Naive thymus-derived CD4-positive, alpha-beta T cell (primary cell): Measurements from ENCODE around the gene LHX3. TPM values are rescaled to one million over a fixed set of nuclear protein-coding genes. Genes with fewer than 3 reads are reported as not detected.
A peak's percentile ranks its signal among the peaks of the same experiment; 100 is the strongest.

Experiments
- ATAC-seq: fragments of 150-1000 bp; cut with Tn5 transposase; 2 replicates; pipeline ENCODE4 v1.10.0; 2021; ENCODE audit warnings: mild to moderate bottlenecking, moderate library complexity
- CTCF ChIA-PET: fragments of 350-600 bp; sonication (Branson Sonifier 250); formaldehyde crosslinking; loops from one replicate; lab custom pipeline; 2021; ENCODE audit warnings: antibody characterized with exemption; lab: Charles Lee
- POLR2A ChIA-PET: fragments of 350-600 bp; sonication (Branson Sonifier 250); formaldehyde crosslinking; loops from one replicate; lab custom pipeline; 2021; ENCODE audit warnings: antibody characterized with exemption, inconsistent platforms; lab: Charles Lee
- DNase-seq, 9 donors: peaks; one replicate each; pipeline versions ENCODE4 v3.0.0 to v3.0.0-alpha.2; 2020 to 2022; ENCODE audit warnings: mixed read lengths in 1 of 9
- H3K27ac ChIP-seq: one replicate; pipeline ENCODE4 v1.7.0; 2013; ENCODE audit warnings: mild to moderate bottlenecking, low read depth, low read length, moderate library complexity
- H3K27me3 ChIP-seq, 2 donors: one replicate each; pipeline ENCODE4 v1.7.0; 2013; ENCODE audit warnings: low read length in 2 of 2, mild to moderate bottlenecking in 2 of 2, moderate library complexity in 2 of 2; ENCODE audit not compliant: control insufficient read depth in 2 of 2, insufficient read depth in 2 of 2
- H3K36me3 ChIP-seq, 3 experiments: 1 replicate in 2 of 3; 2 replicates in 1 of 3; pipeline ENCODE4 v1.7.0; 2013; ENCODE audit warnings: low read length in 3 of 3, mild to moderate bottlenecking in 3 of 3, moderate library complexity in 1 of 3; ENCODE audit not compliant: insufficient read depth in 3 of 3, control insufficient read depth in 2 of 3
- H3K4me1 ChIP-seq, 2 donors: one replicate each; pipeline ENCODE4 v1.7.0; 2013; ENCODE audit warnings: low read length in 2 of 2, mild to moderate bottlenecking in 2 of 2, moderate library complexity in 1 of 2; ENCODE audit not compliant: control insufficient read depth in 2 of 2, insufficient read depth in 2 of 2
- H3K4me3 ChIP-seq: 2 replicates; pipeline ENCODE4 v1.7.0; 2013; ENCODE audit warnings: mild to moderate bottlenecking, low read length
- H3K9me3 ChIP-seq, 3 experiments: 1 replicate in 2 of 3; 2 replicates in 1 of 3; pipeline ENCODE4 v1.7.0; 2013; ENCODE audit warnings: low read length in 3 of 3; ENCODE audit not compliant: control insufficient read depth in 2 of 3
- H3K27ac Mint-ChIP-seq, 9 donors: one replicate each; pipeline ENCODE4 v1.8.0; 2020 to 2022; ENCODE audit warnings: mixed read lengths in 9 of 9, mild to moderate bottlenecking in 8 of 9, moderate library complexity in 5 of 9, inconsistent platforms in 2 of 9
- H3K27me3 Mint-ChIP-seq, 5 donors: one replicate each; pipeline ENCODE4 v1.8.0; 2021 to 2022; ENCODE audit warnings: mixed read lengths in 5 of 5, mild to moderate bottlenecking in 1 of 5
- H3K36me3 Mint-ChIP-seq, 5 donors: one replicate each; pipeline ENCODE4 v1.8.0; 2020 to 2022; ENCODE audit warnings: mixed read lengths in 5 of 5, mild to moderate bottlenecking in 3 of 5, inconsistent platforms in 1 of 5
- H3K4me1 Mint-ChIP-seq, 7 donors: one replicate each; pipeline ENCODE4 v1.8.0; 2020 to 2022; ENCODE audit warnings: mixed read lengths in 7 of 7, mild to moderate bottlenecking in 3 of 7, inconsistent platforms in 1 of 7
- H3K4me3 Mint-ChIP-seq, 10 donors: one replicate each; pipeline ENCODE4 v1.8.0; 2020 to 2022; ENCODE audit warnings: mild to moderate bottlenecking in 10 of 10, mixed read lengths in 10 of 10, moderate library complexity in 6 of 10, inconsistent platforms in 2 of 10
- H3K9me3 Mint-ChIP-seq, 11 donors: one replicate each; pipeline ENCODE4 v1.8.0; 2020 to 2022; ENCODE audit warnings: mixed read lengths in 11 of 11, mild to moderate bottlenecking in 4 of 11, inconsistent platforms in 1 of 11, moderate library complexity in 1 of 11
- intact Hi-C, 2 donors: fragments of 100-400 bp; cut with micrococcal nuclease; formaldehyde crosslinking; loops; one replicate each; pipeline ENCODE4 v1.15.1; 2023
- polyA plus RNA-seq, 2 donors: library from polyadenylated mRNA; unstranded; fragments of 300-500 nt; fragmentation: Illumina TruSeq; gene quantifications; one replicate each; pipeline ENCODE4 v1.2.3, GENCODE V29; 2021
- total RNA-seq, 6 experiments: library from RNA in 5 of 6; stranded (reverse) in 5 of 6; gene quantifications; 1 replicate in 5 of 6; 2 replicates in 1 of 6; pipeline ENCODE4 v1.2.3 and lab custom pipeline; 2021 to 2026

LHX3 gene
- total and polyA plus RNA-seq, 7 experiments from 2014 or later = 0.15 to 0.21 TPM; not detected in 5

- no peak for ATAC-seq
- no peak overlapping the region for H3K27ac ChIP-seq
- H3K4me3 Mint-ChIP-seq = no peak overlapping the region
- no peaks in the 10 kb centered on the region for H3K36me3 Mint-ChIP-seq
- POLR2A ChIA-PET = no interaction called here
- peak overlapping the region in 1 of 9 donors; percentile 46 for H3K27ac Mint-ChIP-seq
- intact Hi-C loops = no loop called here
- H3K9me3 ChIP-seq = no peaks in the 10 kb centered on the region
- no peak overlapping the region for H3K4me3 ChIP-seq
- CTCF ChIA-PET = no interaction called here
- no peaks in the 10 kb centered on the region for H3K9me3 Mint-ChIP-seq
- no peak for DNase-seq
- H3K27me3 ChIP-seq = no peaks in the 10 kb centered on the region
- no peaks in the 10 kb centered on the region for H3K36me3 ChIP-seq
- no peaks in the 10 kb centered on the region for H3K4me1 Mint-ChIP-seq
- no peaks in the 10 kb centered on the region for H3K4me1 ChIP-seq
- H3K27me3 Mint-ChIP-seq = peaks cover 0 to 13% (median 0%) of the 10 kb centered on the region in 5 donors
Observed at GRCh38 chr9:136174779-136175615, 29.9 kb downstream of the LHX3 start.

- DNase-seq (no peak), ATAC-seq (no peak)
- Mint-ChIP-seq H3K4me3 (no peak overlapping the region), H3K36me3 (no peaks in the 10 kb centered on the region), H3K27me3 (peaks cover 0 to 18% (median 5%) of the 10 kb centered on the region in 5 donors), H3K4me1 (no peaks in the 10 kb centered on the region), H3K9me3 (no peaks in the 10 kb centered on the region), H3K27ac (no peak overlapping the region)
- ChIA-PET CTCF (no interaction called here), POLR2A (no interaction called here)
- Histone ChIP-seq H3K27me3 (no peaks in the 10 kb centered on the region), H3K4me1 (no peaks in the 10 kb centered on the region), H3K27ac (no peak overlapping the region), H3K4me3 (no peak overlapping the region), H3K9me3 (no peaks in the 10 kb centered on the region), H3K36me3 (no peaks in the 10 kb centered on the region)
- intact Hi-C loops = no loop called here
Observed at GRCh38 chr9:136173648-136174290, 31.2 kb downstream of the LHX3 start.

- H3K36me3 ChIP-seq = no peaks in the 10 kb centered on the region
- intact Hi-C loops = no loop called here
- Mint-ChIP-seq H3K36me3 (no peaks in the 10 kb centered on the region), H3K9me3 (no peaks in the 10 kb centered on the region), H3K27ac (no peak overlapping the region), H3K4me1 (no peaks in the 10 kb centered on the region), H3K27me3 (peaks cover 0 to 15% (median 9%) of the 10 kb centered on the region in 5 donors), H3K4me3 (no peak overlapping the region)
- H3K4me1 ChIP-seq = no peaks in the 10 kb centered on the region
- POLR2A ChIA-PET = no interaction called here
- CTCF ChIA-PET = no interaction called here
- DNase-seq (no peak), ATAC-seq (no peak)
- H3K27ac ChIP-seq = no peak overlapping the region
- H3K4me3 ChIP-seq = no peak overlapping the region
- H3K27me3 ChIP-seq = no peaks in the 10 kb centered on the region
- H3K9me3 ChIP-seq = no peaks in the 10 kb centered on the region
Observed at GRCh38 chr9:136172412-136173079, 32.4 kb downstream of the LHX3 start.

DNA sequence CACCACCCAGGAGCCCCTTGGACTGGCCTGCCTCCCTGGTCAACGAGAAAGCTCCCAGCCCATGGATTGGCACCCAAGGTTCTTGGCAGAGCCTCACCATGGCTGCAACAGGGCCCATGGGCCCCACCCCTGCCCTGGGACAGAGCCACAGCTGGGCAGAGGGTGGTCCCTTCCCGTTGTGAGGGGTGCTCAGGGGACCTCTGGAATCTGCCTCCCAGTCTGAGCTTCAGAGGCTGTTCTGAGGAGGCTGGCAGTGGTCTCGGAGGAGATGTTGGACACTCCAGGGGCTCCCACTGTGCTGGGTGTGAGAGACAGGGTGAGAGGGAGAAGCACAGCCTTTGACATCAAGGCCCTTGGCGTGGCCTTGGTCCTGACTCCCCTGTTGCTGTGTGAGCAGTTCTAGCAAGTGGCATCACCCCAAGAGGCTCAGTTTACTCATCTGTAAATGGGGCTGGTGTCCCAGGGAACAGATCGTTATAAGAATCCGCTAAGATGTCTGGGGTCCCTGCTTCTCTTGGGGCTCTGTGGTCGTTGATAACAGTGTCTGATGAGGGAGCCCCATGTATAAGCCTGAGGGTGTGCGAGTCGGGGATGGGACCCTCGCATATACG lies 33.0 kb downstream of the LHX3 start:
- Histone ChIP-seq H3K4me1 (no peaks in the 10 kb centered on the region), H3K4me3 (no peak overlapping the region), H3K9me3 (no peaks in the 10 kb centered on the region), H3K27me3 (no peaks in the 10 kb centered on the region), H3K36me3 (no peaks in the 10 kb centered on the region), H3K27ac (no peak overlapping the region)
- peaks cover 0 to 14% (median 9%) of the 10 kb centered on the region in 5 donors for H3K27me3 Mint-ChIP-seq
- ChIA-PET POLR2A (no interaction called here), CTCF (no interaction called here)
- no peak overlapping the region for H3K27ac Mint-ChIP-seq
- no peaks in the 10 kb centered on the region for H3K36me3 Mint-ChIP-seq
- intact Hi-C loops = no loop called here
- no peaks in the 10 kb centered on the region for H3K4me1 Mint-ChIP-seq
- ATAC-seq (no peak), DNase-seq (no peak)
- peaks cover 0 to 3% (median 0%) of the 10 kb centered on the region in 11 donors for H3K9me3 Mint-ChIP-seq
- H3K4me3 Mint-ChIP-seq = no peak overlapping the region

- ChIA-PET POLR2A (no interaction called here), CTCF (no interaction called here)
- Histone ChIP-seq H3K9me3 (no peaks in the 10 kb centered on the region), H3K27ac (no peak overlapping the region), H3K36me3 (no peaks in the 10 kb centered on the region), H3K27me3 (no peaks in the 10 kb centered on the region), H3K4me3 (no peak overlapping the region), H3K4me1 (no peaks in the 10 kb centered on the region)
- intact Hi-C loops = no loop called here
- Mint-ChIP-seq H3K36me3 (no peaks in the 10 kb centered on the region), H3K4me1 (no peaks in the 10 kb centered on the region), H3K27me3 (peaks cover 0 to 14% (median 9%) of the 10 kb centered on the region in 5 donors), H3K27ac (no peak overlapping the region), H3K9me3 (peaks cover 0 to 3% (median 0%) of the 10 kb centered on the region in 11 donors), H3K4me3 (no peak overlapping the region)
- ATAC-seq = no peak
- DNase-seq = no peak
Observed at GRCh38 chr9:136171009-136171800, 33.7 kb downstream of the LHX3 start.
